Activated CD4-positive, alpha-beta T cell treated with anti-CD3 and anti-CD28 coated beads for 4 hours (primary cell): ENCODE measurements around the gene NCLN.
"Not testable (repeated sequence)": the region's sequence is repeated elsewhere in the genome, so short reads cannot be mapped to it uniquely, and the experiment has no call there.

ENCODE experiments used
- DNase-seq, 2 donors: peaks; one replicate each; pipeline ENCODE4 v3.0.0-alpha.2; 2020

NCLN gene

GRCh38 chr19:3184847-3185460 lies 776 bp upstream of the NCLN start:
- peak; percentile 66 to 68 for DNase-seq

GRCh38 chr19:3186160-3186688 lies 494 bp downstream of the NCLN start:
- DNase-seq, result no peak

GRCh38 chr19:3186891-3187661 lies 1.3 kb downstream of the NCLN start:
- no peak for DNase-seq

- DNase-seq, result no peak
Observed at GRCh38 chr19:3187662-3188511, 2.2 kb downstream of the NCLN start.

- DNase-seq, result no peak
Observed at GRCh38 chr19:3188627-3189596, 3.2 kb downstream of the NCLN start.

GRCh38 chr19:3189702-3190469 lies 4.2 kb downstream of the NCLN start:
- DNase-seq, result no peak

GRCh38 chr19:3190470-3190770 lies 4.7 kb downstream of the NCLN start:
- DNase-seq, result no peak

- no peak for DNase-seq
Observed at GRCh38 chr19:3190921-3191805, 5.4 kb downstream of the NCLN start.

GRCh38 chr19:3191806-3192104 lies 6.0 kb downstream of the NCLN start:
- DNase-seq, result not testable (repeated sequence)

- no peak for DNase-seq
Observed at GRCh38 chr19:3192228-3192635, 6.5 kb downstream of the NCLN start.

- no peak for DNase-seq
Observed at GRCh38 chr19:3192684-3193083, 7.0 kb downstream of the NCLN start.

GRCh38 chr19:3193256-3194105 lies 7.8 kb downstream of the NCLN start:
- no peak for DNase-seq

GRCh38 chr19:3194106-3195087 lies 8.7 kb downstream of the NCLN start:
- DNase-seq, result no peak

GRCh38 chr19:3196064-3196932 lies 10.6 kb downstream of the NCLN start:
- DNase-seq, result no peak

- no peak for DNase-seq
Observed at GRCh38 chr19:3196933-3197205, 11.1 kb downstream of the NCLN start.

GRCh38 chr19:3198901-3199700 lies 13.4 kb downstream of the NCLN start:
- no peak for DNase-seq
